GM03348 (cell line): Measurements from ENCODE around the gene HOXD12.
A peak's percentile ranks its signal among the peaks of the same experiment; 100 is the strongest.

ENCODE experiments used
- DNase-seq: peaks from one replicate; pipeline ENCODE4 v3.0.0; 2012; ENCODE audit warnings: low spot score

HOXD12 gene

DNA sequence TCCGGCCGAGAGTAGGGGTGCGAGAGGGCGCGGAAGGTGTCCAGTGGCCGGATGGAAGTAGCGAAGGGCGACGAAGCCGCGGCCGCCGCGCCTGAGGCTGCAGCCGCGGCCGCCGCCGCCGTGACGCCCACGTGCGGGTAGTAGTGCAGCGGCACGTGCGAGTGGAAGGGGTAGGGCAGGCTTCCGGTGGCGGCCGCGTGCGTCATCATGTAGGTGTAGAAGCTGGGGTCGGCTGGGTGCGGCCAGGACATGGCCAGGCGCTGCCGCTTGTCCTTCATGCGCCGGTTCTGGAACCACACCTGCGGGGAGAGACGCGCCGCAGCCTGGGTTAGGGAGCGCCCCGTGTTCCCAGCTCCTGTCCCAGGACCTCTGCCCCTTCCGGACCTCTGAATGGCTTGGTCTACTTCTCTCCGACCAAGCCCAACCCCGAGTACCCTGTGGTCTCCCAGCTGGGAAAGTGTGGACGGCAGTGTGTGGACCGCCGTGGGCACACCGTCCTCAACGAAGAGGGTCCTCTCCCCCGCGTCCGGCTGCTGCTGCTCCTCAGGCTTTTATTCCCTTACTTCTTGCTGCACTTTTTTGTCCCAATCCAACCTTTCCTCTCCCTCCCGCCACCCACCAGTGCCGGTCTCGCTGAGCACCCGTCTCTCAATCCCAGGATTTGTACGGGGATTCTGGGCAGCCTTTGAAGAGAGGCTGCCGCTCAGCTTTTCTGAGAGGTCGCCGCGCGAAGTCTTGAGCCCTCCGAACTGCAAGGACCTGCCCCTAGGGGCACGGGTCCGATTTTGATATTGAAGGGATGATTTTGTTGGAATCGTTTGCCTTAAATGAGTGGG lies 18.8 kb upstream of the HOXD12 start:
- DNase-seq: no peak

DNA sequence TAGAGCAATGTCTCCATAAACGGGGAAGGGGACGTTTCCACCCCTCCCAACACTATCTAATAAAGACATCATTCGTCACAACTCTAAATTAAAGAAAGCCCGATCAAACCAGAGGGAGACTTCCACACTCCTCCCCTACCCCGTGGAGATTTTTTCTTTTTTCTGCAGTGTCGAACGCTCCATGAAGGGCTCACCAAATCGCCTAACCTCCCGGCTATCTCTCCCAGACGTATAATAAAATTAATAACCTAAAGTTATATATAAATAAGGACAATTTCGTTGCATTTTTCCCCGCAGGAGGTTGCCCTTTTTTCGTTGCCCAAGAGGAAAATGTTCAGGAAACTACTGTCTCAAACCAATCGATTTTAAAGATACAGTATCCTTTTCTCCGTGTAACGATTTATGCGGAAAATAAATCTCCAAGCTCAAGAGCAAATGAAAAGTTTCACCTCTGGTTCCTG lies 18.2 kb upstream of the HOXD12 start:
- DNase-seq: no peak

DNA sequence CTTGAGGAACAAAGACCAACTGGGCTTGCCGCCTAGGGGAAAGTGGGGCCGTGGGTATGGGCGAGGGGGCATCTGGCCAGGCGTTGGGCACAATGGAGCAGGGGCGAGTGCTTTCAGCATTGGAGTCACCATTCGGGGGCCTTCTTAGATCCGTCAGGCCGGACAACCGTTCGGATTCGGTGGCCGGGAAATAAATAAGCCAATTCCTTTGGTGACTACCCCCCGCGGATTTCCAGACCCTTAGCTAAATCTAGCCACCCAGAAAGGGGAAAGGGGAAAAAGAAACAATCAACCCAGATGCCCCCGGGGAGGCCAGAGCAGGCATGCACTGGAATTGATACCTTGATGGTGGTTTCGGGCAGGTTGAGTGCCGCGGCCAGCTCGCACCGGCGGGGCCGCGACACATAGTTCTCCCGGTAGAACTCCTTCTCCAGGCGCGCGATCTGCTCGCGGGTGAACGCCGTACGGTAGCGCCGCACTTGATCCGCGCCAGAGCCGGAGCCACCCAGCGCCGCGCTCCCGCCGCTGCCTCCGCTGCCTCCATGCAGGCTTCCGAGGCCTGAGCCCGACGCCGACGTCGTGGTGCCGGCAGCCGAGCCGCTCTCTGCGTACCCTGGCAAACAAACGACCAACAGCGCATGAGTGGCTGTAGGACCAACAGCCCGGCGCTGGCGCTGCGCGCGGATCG lies 17.6 kb upstream of the HOXD12 start:
- no peak for DNase-seq

DNA sequence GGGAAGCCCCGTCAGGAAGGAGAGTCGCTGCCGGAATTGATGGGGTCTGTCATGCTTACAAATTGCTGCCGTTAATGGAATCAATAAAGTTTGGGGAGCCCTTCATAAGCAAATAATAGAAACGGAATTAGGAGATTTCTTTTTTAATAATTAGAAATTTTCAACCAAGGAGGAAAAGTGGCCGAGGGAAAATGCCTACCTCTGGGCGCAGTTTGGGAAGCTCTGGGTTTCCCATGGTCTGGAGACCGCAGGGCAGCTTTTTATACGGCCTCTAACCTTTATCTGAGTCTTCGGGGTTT lies 17.1 kb upstream of the HOXD12 start:
- DNase-seq: no peak

DNA sequence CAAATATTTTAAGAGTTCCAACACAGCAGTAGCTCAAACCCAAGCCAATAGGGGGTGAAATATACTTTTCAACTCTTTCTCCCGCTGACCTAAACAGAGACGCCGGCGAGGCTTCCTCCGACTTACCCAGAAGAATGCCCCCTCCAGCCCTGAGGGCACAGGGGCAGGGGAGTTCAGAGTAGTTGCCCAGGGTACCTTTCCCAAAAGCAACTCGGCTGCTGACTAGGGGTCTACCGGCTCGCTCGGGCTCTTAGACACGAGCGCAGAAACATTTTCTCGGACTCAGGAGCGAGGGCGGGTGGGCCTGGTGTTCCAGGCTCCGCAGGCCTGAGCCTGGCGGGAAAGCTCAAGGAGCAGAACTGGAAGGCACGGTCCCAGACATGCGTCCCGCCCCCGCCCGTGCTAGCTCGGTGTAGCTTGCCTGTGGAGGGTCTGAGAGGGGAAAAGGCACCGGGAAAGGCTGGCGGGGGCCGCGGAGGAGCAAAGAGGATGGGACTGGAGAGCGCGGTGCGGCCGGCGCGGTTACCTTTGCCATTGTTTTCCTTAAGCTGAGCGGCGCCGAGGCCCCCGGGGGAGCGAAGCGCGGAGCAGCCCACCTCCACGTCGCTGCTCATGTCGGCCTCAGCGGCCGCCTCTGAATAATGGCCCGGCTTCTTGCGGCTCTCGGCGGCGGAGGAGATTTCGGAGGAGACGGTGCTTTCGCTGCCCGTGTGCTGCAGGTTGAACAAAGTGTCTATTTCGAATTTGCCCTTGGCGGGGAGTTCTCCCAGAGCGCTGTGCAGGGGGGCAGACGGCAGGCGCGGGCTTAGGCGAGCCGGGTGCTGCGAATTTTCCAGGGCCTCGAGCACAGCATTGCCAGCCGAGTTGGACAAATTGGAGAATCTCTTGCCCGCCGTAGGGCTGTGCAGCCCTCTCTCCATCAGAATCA lies 16.5 kb upstream of the HOXD12 start:
- no peak for DNase-seq

DNA sequence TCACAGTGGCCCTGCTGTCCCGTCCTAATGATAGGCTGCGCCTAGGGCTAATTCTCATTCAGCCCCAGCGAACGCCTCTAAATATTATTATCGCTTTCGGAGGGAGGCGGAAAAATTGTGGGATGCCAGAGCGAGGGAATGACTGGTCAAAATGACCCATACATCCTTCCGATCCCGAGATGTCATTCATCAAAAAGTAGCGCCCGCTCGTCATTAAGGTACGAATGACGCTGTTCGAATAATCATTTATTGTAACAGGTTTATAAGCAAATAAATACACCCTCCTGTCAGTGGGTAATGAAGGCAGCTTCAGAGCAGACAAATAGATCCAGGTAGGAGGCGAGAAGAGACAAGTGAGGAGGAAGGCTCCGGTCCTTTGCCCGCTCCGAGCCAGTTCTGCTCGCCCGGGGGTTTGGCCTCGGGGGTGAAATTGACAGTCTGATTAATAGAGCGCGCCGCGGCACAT lies 15.8 kb upstream of the HOXD12 start, which contains the start of gene EVX2:
Gene EVX2 (minus strand): TSS at position 167 of the 466 bp plus-strand sequence. CDS start 186 bp downstream, outside the sequence.
- no peak for DNase-seq

DNA sequence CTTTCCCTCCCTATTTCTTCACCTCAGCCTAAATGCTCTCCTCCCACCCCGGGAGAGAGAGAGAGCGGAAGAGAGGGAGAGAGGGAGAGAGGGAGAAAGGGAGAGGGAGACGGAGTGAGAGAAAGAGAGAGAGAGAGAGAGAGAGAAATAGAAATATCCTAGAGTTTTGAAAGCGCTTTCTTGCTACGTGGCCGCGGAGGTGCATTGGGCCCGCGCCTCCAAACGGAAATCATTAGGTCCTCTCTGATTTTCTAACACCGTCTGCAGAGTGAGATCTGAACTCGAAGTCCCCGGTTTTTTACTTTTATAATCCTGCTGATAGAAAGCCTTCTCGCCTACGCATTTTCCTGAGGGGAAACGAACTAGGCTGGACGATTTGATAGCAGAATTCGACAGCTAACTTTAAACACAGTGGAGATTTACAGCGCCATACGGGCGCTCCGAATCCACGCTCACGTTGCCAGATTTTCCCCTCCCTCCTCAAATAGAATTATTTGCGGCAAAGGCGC lies 14.9 kb upstream of the HOXD12 start:
- DNase-seq: no peak

DNA sequence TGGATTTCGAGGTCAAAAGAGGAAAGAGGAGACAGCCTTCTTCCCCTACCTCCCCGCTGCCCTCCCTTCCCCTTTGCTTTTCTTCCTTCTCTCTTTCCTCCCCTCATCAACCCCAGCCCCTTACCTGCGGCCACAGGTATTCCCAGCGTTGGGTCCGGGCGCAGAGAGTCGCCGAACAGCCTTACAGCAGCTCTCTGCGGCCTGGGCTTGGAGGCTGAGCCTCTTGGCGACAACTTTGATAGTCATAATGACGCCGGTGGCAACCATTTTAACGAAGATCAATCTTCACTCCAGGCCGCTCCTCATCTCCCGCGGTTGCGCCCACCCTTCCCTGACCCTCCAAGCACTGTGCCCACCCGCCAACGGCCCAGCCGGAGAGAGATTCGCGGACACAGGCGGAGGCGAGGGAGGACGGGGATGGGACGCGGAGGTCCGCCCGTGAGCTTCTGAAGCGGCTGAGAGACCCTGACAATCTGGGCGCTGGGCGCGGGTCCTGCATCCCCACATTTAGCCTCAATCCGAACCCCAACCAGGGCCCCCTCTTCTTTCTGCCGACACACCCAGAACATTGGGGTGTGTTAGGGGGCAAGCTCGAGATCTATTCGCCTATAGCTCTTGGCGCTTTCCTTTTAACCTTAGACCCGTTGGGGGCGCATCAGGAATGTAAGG lies 14.3 kb upstream of the HOXD12 start:
- DNase-seq: no peak

DNA sequence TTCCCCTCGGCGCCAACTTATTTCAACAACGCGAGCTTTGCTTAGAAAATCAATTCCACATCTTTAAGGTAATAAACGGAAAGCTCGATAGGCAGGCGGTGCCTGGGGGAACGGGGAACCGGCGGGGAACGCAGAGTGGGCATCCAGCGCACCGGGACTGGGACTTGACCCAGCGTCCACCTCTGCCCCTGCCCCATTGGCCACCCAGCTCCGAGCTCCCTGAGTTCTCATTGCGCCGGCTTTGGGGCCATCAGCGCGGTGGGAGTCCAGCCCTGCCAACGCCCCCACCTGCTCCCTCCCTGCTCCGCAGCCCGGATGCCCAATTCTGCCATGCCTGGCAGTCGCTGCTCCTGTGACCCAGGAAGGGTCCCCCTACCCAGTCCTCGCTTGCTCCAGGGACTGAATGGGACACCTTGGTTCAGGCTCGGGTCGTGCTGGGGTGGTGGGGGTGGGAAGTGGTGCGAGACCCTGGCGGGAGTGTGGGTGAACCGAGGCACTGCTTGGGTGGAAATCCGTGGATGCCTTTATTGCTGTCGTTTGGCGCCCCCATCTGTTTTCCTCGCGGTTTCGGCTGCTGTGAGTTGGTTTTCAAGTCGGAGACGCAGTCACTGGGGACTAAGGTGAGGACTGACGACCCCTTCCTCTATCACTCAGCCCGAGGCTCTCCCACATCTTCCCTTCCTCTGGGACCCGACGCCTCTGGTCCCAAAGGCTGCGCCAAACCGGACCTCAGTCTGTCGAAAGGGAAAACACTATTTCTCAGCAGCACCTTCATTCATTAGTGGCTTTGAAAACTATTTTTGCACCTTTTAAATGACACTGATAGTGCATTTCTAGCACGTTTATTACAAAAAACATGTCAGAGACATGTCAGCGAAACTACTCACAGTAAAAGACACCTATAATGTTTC lies 13.5 kb upstream of the HOXD12 start:
- DNase-seq: peak; percentile 67

DNA sequence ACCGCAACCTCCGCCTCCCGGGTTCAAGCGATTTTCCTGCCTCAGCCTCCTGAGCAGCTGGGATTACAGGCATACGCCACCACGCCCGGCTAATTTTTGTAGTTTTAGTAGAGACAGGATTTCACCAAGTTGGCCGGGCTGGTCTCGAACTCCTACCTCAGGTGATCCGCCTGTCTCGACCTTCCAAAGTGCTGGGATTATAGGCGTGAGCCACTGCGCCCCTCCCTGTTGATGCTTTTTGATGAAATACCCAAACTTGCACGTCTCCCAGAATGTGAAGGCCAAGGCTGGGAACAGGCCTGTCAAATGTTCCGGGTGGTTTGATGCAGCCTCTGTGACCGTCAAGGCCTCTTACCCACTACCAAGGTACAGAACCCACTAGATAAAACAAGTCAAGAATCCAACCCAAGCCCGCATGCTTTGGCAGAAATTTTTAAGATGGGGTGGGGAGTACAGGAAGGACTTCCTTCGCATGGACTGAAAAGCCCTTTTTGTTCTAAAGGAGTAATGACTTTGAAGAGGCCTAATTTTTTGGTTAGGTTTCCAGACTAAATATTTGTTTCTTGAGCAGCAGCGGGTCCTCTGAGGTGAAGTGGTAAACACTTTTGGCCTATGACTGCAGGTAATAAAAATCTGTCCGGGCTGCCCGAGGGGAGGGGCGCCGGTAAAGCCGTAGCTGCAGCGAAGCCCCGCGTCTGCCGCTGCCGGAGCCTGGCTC lies 12.1 kb upstream of the HOXD12 start:
- DNase-seq: no peak

DNA sequence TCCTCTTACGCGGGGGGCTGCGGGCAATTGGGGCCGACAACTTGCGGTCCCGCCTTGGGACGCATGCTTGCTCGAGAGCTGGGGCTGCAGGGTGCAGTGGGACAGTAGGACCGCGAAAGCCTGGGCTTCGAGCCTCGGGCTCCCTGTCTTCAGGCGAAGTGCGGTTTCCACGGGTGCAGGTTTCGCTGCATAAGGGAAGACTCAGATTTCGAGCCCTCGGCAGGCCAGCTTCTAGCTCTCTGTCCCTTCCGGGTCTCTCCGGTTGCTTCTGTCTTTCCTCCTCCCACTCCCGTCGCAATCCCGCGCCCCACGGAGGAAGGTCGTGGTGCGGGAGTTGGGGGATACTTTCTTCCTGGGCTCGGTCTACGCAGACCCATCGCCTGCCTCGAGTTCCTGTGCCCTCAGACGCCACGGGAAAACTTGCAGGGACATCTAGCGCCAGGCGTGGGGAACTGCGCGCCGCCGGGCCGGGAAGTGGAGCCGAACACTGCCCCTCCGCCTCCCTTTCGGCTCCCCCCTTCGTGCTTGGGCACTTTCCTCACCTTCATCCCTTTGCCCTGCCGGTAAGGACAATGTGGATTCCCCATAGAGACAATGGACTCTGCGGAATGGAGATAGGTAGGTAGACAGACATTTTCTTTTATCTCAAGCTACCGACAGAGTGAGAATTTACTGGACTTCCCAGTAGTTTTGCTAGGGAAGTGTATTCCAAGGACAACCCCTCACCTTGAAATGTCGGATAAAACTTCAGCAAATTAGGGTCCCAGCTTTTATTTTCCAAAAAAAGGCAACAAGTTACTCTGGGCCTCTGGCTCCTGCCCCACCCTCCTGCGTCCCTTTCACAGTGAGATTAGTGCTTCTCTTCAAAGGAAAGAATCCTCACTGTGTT lies 11.3 kb upstream of the HOXD12 start:
- peak; percentile 86 for DNase-seq

DNA sequence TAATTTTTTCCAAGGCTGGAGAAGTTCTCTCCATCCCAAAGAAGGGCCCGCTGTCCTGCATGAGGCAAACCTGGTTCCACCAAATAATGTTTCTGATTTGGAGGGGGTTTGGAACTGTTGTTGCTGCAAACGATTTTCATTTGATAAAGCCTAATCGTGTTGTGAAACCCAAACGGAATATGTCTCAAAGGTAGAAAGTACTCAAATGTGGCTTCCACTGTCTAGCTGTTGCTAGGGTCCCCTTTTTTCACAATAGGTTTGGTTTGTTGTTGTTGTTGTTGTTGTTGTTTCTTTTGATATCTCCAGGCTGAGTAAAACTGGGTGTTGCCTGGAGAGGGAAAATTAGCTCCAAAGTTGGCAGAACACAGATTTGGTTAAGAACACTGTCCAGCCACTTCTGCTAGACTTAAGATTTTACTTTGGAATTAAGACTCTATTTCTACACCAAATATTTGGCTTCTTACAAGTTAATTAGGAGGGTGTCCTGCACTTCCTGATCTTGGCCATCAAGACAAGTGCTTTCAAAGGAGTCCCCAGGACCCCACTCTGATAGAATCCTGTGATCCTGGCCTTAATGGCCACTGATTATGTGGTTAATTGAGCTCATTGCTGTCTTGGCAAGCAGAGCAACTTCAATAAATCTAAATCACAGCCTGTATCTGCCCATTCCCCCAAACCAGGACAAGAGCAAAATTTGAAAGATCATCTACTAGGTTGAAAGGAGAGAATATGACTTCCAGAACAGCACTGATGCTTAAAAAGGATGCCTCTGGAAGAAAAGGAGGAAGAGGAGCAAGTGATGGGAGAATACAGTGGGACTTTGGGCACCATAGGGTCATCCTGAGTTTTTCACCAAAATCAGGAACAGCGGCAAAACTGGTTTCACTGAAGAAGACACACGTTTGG lies 10.4 kb upstream of the HOXD12 start:
- no peak for DNase-seq

DNA sequence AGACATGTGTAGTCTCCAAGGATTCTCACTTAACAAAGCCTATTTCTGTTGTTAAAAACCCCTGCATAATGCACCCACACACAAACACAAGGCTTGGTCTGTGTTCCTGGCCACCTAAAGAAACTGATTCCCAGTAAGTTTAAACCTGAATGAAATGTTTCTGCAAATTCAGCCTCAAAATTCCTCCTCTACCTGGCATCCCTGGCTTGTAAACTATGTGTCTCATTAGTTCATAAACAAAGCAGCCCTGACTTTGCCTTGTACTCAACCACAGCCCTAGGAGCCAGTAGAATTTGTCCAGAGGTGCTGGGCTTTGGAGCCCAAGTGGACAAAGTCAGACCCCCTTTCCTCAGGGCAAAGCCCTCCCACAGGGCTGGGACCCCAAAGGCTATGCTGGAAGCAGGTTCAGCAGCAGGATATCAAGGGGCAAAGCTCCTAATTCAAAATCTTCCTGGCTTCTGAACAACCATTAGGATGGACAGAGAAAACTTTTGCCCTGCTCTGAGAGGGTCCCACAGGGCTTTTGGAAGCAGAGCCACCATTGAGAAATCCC lies 9.7 kb upstream of the HOXD12 start:
- no peak for DNase-seq

DNA sequence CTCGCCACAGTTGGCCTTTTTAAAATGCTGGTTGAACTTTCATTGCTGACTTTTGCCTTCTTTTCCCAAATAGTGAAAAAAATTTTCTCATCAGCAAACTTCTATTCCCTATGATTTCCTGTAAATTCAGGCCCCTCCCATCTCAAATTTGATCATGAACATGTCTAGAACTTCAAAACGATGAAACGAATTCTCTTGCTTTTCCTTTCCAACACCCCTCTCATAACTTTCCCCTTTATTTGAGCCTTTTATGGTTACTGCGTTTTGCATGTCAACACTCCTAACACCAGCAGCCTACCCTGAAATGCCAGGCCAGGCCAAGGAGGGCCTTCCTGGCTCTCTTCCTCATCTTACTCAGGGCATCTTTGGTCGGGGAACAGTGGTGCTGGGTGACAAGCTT lies 8.7 kb upstream of the HOXD12 start:
- DNase-seq: no peak

DNA sequence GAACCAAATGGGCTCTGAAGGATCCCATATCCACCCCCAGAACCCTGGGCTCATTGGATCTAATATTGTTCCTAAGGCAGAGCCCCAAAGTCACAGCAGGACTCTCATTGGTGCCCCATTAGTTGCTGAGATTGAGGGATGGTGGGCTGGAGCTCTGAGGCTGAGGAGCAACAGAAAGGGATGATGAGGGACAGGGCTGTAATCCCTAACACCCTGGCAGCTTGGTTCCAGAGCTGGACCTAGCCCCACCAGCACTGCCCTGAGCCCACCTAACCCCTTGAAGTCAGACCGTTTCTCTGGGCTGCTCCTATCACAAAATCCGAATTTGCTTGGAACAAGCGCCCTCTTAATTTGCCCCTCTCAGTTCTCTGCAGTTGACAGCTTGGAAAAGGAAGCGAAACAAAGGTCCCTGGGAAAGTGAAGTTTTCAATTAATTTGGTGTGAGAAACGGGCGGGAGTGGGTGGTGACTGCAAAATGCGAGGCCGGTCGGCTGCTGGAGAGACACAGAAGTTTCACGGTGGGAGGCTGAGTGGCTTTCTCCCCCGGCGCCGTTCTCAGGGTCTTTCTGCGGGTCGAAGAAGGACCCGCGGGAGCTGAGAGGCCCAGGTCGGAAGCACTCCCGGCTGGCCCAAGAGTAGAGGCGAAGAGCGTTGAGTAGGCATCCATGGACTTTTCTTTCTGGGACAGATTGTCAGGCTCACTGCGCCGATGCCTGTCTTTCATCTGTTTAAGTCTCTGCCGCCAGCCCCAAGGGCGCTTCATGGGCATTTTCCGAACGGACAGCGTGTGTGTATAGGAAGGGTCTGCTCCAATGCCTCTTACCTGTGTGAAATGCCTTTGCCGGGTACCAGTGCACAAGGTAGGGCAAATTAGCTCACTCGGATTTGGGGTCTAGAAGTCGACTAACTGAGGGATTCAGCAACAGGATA lies 8.0 kb upstream of the HOXD12 start:
- DNase-seq: no peak
